HepG2 (cell line): Measurements from ENCODE around the gene KCNIP3.

Experiments
- KLF16 ChIP-seq, 2 experiments: sonication (generic) in 1 of 2; formaldehyde crosslinking in 1 of 2; IDR thresholded peaks; 2 replicates each; pipeline versions ENCODE4 v1.6.1 to v1.8.0; 2016 to 2023; ENCODE audit warnings: missing genetic modification reagents in 2 of 2, missing compliant biosample characterization in 1 of 2
- YY1 ChIP-seq: IDR thresholded peaks from 2 replicates; pipeline ENCODE4 v1.6.1; 2011; ENCODE audit warnings: low read length, low read depth, moderate library complexity, mild to moderate bottlenecking; ENCODE audit not compliant: insufficient read depth, insufficient replicate concordance

DNA sequence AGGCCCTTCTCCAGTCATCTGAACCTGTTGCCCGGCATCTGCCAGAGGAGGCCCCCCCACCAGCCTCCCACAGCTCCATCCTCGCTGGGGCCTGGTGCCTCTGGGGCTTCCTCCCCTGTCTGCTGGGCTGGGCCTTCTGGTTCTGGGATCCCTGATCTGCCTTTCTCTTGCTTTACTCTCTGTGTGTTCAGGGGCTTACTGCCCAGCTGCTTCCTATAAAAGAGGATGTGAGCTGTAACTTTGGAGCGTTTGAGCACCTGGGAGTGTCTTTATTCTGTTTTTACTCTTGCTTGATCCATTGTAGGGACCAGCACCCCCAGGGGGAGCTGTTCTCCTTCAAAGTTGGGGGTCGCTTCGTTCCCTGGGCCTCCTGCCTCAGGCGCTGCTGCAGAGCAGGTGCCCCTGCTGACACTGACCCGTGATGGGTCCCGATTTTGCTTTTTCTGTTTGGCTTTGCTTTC lies 82.3 kb downstream of the KCNIP3 start:
- TF ChIP-seq YY1 (no peak), KLF16 (CRISPR knock-in tag; IDR thresholded peaks at IDR 0.05) (no peak)
